22Rv1 (cell line): Measurements from ENCODE around the gene RBMS3.

Experiments used
- H3K27ac ChIP-seq: fragments of 450-650 bp; 2 replicates; pipeline ENCODE4 v1.5.1; 2017
- CTCF ChIP-seq: fragments of 450-650 bp; IDR thresholded peaks from 2 replicates; pipeline ENCODE4 v1.5.1; 2017; ENCODE audit warnings: mild to moderate bottlenecking
- ZFX ChIP-seq: fragments of 450-650 bp; IDR thresholded peaks from 2 replicates; pipeline ENCODE4 v1.6.1; 2017; ENCODE audit warnings: antibody characterized with exemption, borderline replicate concordance

The RBMS3 gene

GRCh38 chr3:29952431-29952830 lies 671.6 kb downstream of the RBMS3 start:
- H3K27ac ChIP-seq: no peak overlapping the region
- TF ChIP-seq ZFX (no peak), CTCF (no peak)

GRCh38 chr3:29955413-29955812 lies 674.5 kb downstream of the RBMS3 start:
- no peak overlapping the region for H3K27ac ChIP-seq
- no peak for TF ChIP-seq CTCF

- no peak overlapping the region for H3K27ac ChIP-seq
- no peak for TF ChIP-seq ZFX
- TF ChIP-seq CTCF: no peak
Measured at GRCh38 chr3:29958816-29959215, 677.9 kb downstream of the RBMS3 start.

- no peak for TF ChIP-seq CTCF
- TF ChIP-seq ZFX: no peak
- H3K27ac ChIP-seq: no peak overlapping the region
Measured at GRCh38 chr3:29971895-29972294, 691.0 kb downstream of the RBMS3 start.

- no peak for TF ChIP-seq ZFX
- H3K27ac ChIP-seq: no peak overlapping the region
Measured at GRCh38 chr3:29972320-29972993, 691.6 kb downstream of the RBMS3 start.

GRCh38 chr3:29973763-29974162 lies 692.9 kb downstream of the RBMS3 start:
- TF ChIP-seq ZFX (no peak), CTCF (no peak)
- no peak overlapping the region for H3K27ac ChIP-seq

- TF ChIP-seq CTCF (no peak), ZFX (no peak)
- H3K27ac ChIP-seq: no peak overlapping the region
Measured at GRCh38 chr3:29976871-29977270, 696.0 kb downstream of the RBMS3 start.

- TF ChIP-seq CTCF (no peak), ZFX (no peak)
- H3K27ac ChIP-seq: no peak overlapping the region
Measured at GRCh38 chr3:29977360-29977759, 696.5 kb downstream of the RBMS3 start.
